LoVo (cell line): Measurements from ENCODE around the gene SLC9A9.

Experiments
- DNase-seq: peaks from one replicate; pipeline ENCODE4 v3.0.0-alpha.2; 2016; ENCODE audit warnings: low spot score

Gene SLC9A9

DNA sequence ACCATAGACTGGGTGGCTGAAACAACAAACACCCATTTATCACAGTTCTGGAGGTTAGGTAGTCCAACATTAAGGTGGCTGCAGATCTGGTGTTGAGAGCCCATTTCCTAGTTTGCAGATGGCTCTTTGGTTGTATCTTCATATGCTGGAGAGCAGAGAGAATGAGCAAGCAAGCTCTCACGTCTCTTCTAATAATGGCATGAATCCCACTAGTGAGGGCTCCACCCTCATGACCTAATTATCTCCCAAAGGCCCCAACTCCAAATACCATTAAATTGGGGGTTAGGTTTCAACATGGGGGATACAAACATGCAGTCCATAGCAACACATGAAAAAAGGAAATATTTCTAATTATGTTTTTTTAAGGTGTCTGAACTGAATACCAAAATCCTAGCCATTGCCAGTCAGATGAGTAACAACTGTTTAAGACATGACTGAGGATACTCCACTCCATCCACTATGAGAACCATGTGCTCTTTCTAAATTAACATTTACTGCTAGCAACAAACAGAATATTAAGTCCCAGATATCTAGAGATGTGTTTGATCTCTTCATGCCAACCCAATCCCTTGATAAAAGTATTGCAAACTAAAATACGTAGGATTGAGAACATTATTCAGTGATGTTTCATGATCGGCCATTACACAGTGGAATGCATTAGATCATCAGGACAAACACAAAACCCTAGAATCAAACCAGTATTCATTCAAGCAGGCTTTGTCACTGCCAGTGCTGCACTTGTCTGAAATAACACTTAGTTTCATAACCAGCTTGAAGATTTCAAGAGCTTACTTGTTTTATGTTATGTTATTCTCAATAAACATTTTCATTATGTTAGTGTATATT is 340.3 kb downstream of the SLC9A9 start:
- DNase-seq, result no peak

- no peak for DNase-seq
Observed at GRCh38 chr3:143506190-143506589, 342.1 kb downstream of the SLC9A9 start.

DNA sequence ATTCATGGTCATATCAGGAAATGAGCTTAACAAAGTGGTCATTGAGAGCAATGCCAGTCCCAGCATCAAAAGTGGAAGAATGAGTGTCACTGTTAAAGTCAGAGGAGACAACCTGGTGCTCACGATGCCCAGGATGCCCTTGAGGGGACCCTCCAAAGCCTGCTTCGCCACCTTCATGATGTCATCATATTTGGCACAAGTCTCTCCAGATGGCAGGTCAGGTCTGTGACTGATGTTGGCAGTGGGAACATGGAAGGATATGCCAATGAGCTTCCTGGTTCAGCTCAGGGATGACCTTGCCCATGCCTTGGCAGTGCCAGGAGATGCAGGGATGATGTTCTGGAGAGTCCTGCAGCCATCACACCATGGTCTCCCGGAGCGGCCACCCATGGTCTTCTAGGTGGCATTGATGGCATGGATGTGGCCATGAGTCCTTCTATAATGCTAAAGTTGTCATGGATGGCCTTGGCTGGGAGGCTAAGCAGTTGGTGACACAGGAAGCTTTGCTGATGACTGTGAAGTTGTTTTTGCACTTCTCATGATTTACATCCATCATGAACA is 344.9 kb downstream of the SLC9A9 start:
- no peak for DNase-seq

GRCh38 chr3:143502081-143502480 is 346.2 kb downstream of the SLC9A9 start:
- DNase-seq, result no peak

DNA sequence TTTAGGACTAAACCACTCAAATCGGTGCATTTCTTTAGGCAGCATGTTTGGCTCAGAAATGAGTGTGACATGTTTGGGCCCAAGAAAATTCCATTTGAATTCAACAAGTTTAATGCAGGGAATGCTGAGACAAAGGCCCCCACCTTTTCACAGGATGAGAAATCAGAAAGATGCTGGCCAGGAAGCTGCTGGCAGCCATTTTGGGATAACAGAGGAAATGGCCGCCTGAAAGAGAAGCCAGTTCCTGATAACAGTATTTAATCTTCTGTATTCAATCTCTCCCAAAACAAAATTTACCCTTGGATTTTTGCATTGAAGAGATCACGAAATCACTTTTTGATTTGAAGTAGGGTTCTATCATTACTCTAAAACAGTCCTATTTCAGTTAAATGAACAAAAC is 350.9 kb downstream of the SLC9A9 start:
- no peak for DNase-seq

GRCh38 chr3:143496191-143496590 is 352.1 kb downstream of the SLC9A9 start:
- no peak for DNase-seq

DNA sequence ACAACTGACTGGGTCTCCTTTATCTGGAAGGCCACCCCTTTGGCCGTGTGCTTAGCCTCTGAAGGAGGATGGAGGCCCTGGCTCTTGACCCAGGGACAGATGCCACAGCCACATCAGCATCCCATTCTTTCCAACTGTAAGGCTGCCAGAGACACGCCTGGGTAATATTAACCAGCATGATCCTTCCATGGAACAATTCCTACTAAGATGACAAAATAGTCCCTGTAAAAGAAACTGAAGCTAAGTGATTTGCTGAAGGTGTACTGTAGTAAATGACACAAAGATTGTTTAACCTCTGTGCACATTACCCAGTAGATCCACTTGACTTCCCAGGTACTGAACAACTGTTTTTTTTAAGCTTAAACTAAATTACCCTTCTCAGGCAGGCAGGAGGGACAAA is 352.7 kb downstream of the SLC9A9 start:
- DNase-seq, result no peak

- DNase-seq, result no peak
Observed at GRCh38 chr3:143486611-143487010, 361.7 kb downstream of the SLC9A9 start.

GRCh38 chr3:143484846-143485512 is 363.3 kb downstream of the SLC9A9 start:
- no peak for DNase-seq

DNA sequence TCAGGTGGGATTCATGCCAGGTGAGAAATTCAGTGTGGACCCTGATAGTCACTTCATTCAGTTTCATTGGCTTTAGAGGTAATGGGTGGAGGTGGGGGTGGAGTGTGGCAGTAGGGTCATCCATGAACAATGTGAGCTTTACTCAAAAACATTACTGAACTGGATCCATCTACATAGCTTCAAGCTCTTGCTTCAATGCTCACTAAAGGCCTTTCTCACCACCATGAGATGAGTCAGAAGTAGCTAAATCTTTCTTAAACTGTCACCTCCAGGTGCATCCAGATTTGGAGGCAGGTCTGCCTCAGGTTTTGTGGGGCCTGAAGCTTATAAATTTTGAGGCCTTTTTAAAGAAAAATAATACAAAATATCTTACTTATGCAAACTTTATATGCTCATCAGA is 365.1 kb downstream of the SLC9A9 start:
- no peak for DNase-seq

GRCh38 chr3:143482106-143483088 is 365.9 kb downstream of the SLC9A9 start:
- DNase-seq, result no peak

GRCh38 chr3:143480344-143480743 is 367.9 kb downstream of the SLC9A9 start:
- no peak for DNase-seq

GRCh38 chr3:143479727-143480126 is 368.5 kb downstream of the SLC9A9 start:
- no peak for DNase-seq

DNA sequence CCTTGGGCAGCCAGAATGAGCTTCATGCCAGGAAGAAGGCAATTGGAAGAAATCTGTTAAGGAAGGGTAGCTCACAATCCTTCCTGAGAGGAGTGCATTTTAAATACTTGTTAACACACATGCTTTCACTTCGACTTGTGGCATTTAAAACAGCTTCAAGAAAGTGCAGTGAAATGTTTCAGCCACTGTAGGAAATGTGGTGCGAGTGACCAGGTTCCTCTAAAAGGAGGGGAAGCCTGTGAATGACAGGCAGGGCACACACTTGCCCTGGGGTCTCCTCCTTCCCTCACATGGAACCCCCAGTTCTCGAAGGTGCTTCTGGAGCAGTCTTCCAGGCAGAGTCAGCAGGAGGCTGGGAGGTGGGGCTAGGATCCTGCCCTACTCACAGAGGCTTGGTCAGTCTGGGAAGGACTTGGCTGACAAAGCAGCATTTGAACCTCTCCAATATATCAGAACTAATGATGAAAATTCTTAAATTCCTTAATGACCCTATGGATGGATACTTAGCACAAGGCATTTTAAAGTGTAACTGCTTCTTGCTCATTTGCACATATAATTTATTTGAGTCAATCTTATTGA is 370.1 kb downstream of the SLC9A9 start:
- no peak for DNase-seq

- DNase-seq, result no peak
Observed at GRCh38 chr3:143476965-143477640, 371.2 kb downstream of the SLC9A9 start.

DNA sequence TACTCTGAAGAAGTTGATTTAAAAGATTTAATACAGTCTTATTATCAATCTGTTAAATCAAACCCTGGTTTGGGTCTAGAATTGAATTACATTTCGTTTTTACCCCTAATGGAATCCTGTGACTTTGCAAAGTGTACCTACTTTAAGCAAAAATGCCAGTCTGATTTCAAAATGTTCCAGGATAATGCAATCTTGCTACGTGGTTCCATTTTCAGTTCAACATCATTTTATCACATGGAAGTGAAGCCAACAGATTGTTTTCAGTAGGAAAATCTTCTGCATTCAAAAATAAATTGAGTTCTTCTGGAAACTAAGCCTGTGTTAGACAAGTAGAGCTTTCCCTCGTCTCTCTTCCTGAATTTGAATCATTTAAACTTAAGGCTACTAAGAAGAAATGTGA is 372.3 kb downstream of the SLC9A9 start:
- DNase-seq, result no peak

- no peak for DNase-seq
Observed at GRCh38 chr3:143472731-143473523, 375.3 kb downstream of the SLC9A9 start.

- no peak for DNase-seq
Observed at GRCh38 chr3:143471705-143472104, 376.6 kb downstream of the SLC9A9 start.

DNA sequence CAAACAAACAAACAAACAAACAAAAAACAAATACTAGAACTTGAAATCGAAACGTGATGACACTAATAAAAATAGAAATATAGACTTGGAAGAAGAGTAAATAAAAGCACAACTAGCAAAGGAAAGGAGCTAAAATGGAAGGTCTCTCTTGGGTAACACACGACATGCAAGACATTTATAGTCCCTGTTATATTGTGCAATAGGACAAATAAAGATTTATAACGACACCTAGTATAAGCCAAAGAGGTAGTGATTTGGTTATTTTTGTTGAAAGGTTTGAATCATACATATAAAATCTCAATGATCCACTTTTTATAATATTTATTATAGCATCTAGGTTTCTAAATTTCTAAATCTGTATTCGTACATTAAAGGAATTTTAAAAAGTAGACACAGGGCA is 379.1 kb downstream of the SLC9A9 start:
- no peak for DNase-seq

- DNase-seq, result no peak
Observed at GRCh38 chr3:143465666-143466065, 382.6 kb downstream of the SLC9A9 start.
